Naive thymus-derived CD4-positive, alpha-beta T cell (primary cell): ENCODE data around the gene IGHMBP2. TPM values are rescaled to one million over a fixed set of nuclear protein-coding genes. Genes with fewer than 3 reads are reported as not detected.

Experiments used
- ATAC-seq: fragments of 150-1000 bp; cut with Tn5 transposase; 2 replicates; pipeline ENCODE4 v1.10.0; 2021; ENCODE audit warnings: mild to moderate bottlenecking, moderate library complexity
- CTCF ChIA-PET: fragments of 350-600 bp; sonication (Branson Sonifier 250); formaldehyde crosslinking; loops from one replicate; lab custom pipeline; 2021; ENCODE audit warnings: antibody characterized with exemption; lab: Charles Lee
- POLR2A ChIA-PET: fragments of 350-600 bp; sonication (Branson Sonifier 250); formaldehyde crosslinking; loops from one replicate; lab custom pipeline; 2021; ENCODE audit warnings: antibody characterized with exemption, inconsistent platforms; lab: Charles Lee
- DNase-seq, 9 donors: peaks; one replicate each; pipeline versions ENCODE4 v3.0.0 to v3.0.0-alpha.2; 2020 to 2022; ENCODE audit warnings: mixed read lengths in 1 of 9
- H3K27ac ChIP-seq: one replicate; pipeline ENCODE4 v1.7.0; 2013; ENCODE audit warnings: mild to moderate bottlenecking, low read depth, low read length, moderate library complexity
- H3K27me3 ChIP-seq, 2 donors: one replicate each; pipeline ENCODE4 v1.7.0; 2013; ENCODE audit warnings: low read length in 2 of 2, mild to moderate bottlenecking in 2 of 2, moderate library complexity in 2 of 2; ENCODE audit not compliant: control insufficient read depth in 2 of 2, insufficient read depth in 2 of 2
- H3K36me3 ChIP-seq, 3 experiments: 1 replicate in 2 of 3; 2 replicates in 1 of 3; pipeline ENCODE4 v1.7.0; 2013; ENCODE audit warnings: low read length in 3 of 3, mild to moderate bottlenecking in 3 of 3, moderate library complexity in 1 of 3; ENCODE audit not compliant: insufficient read depth in 3 of 3, control insufficient read depth in 2 of 3
- H3K4me1 ChIP-seq, 2 donors: one replicate each; pipeline ENCODE4 v1.7.0; 2013; ENCODE audit warnings: low read length in 2 of 2, mild to moderate bottlenecking in 2 of 2, moderate library complexity in 1 of 2; ENCODE audit not compliant: control insufficient read depth in 2 of 2, insufficient read depth in 2 of 2
- H3K4me3 ChIP-seq: 2 replicates; pipeline ENCODE4 v1.7.0; 2013; ENCODE audit warnings: mild to moderate bottlenecking, low read length
- H3K9me3 ChIP-seq, 3 experiments: 1 replicate in 2 of 3; 2 replicates in 1 of 3; pipeline ENCODE4 v1.7.0; 2013; ENCODE audit warnings: low read length in 3 of 3; ENCODE audit not compliant: control insufficient read depth in 2 of 3
- H3K27ac Mint-ChIP-seq, 9 donors: one replicate each; pipeline ENCODE4 v1.8.0; 2020 to 2022; ENCODE audit warnings: mixed read lengths in 9 of 9, mild to moderate bottlenecking in 8 of 9, moderate library complexity in 5 of 9, inconsistent platforms in 2 of 9
- H3K27me3 Mint-ChIP-seq, 5 donors: one replicate each; pipeline ENCODE4 v1.8.0; 2021 to 2022; ENCODE audit warnings: mixed read lengths in 5 of 5, mild to moderate bottlenecking in 1 of 5
- H3K36me3 Mint-ChIP-seq, 5 donors: one replicate each; pipeline ENCODE4 v1.8.0; 2020 to 2022; ENCODE audit warnings: mixed read lengths in 5 of 5, mild to moderate bottlenecking in 3 of 5, inconsistent platforms in 1 of 5
- H3K4me1 Mint-ChIP-seq, 7 donors: one replicate each; pipeline ENCODE4 v1.8.0; 2020 to 2022; ENCODE audit warnings: mixed read lengths in 7 of 7, mild to moderate bottlenecking in 3 of 7, inconsistent platforms in 1 of 7
- H3K4me3 Mint-ChIP-seq, 10 donors: one replicate each; pipeline ENCODE4 v1.8.0; 2020 to 2022; ENCODE audit warnings: mild to moderate bottlenecking in 10 of 10, mixed read lengths in 10 of 10, moderate library complexity in 6 of 10, inconsistent platforms in 2 of 10
- H3K9me3 Mint-ChIP-seq, 11 donors: one replicate each; pipeline ENCODE4 v1.8.0; 2020 to 2022; ENCODE audit warnings: mixed read lengths in 11 of 11, mild to moderate bottlenecking in 4 of 11, inconsistent platforms in 1 of 11, moderate library complexity in 1 of 11
- intact Hi-C, 2 donors: fragments of 100-400 bp; cut with micrococcal nuclease; formaldehyde crosslinking; loops; one replicate each; pipeline ENCODE4 v1.15.1; 2023
- polyA plus RNA-seq, 2 donors: library from polyadenylated mRNA; unstranded; fragments of 300-500 nt; fragmentation: Illumina TruSeq; gene quantifications; one replicate each; pipeline ENCODE4 v1.2.3, GENCODE V29; 2021
- total RNA-seq, 6 experiments: library from RNA in 5 of 6; stranded (reverse) in 5 of 6; gene quantifications; 1 replicate in 5 of 6; 2 replicates in 1 of 6; pipeline ENCODE4 v1.2.3 and lab custom pipeline; 2021 to 2026

IGHMBP2 gene
- total and polyA plus RNA-seq, 7 experiments from 2014 or later = 4.4 to 41.4 (median 32.2) TPM

GRCh38 chr11:68962527-68963250 is 59.0 kb downstream of the IGHMBP2 start:
- no peak overlapping the region for H3K4me3 ChIP-seq
- H3K9me3 Mint-ChIP-seq = peaks cover 0 to 3% (median 0%) of the 10 kb centered on the region in 11 donors
- H3K27me3 ChIP-seq = no peaks in the 10 kb centered on the region
- peaks cover 0 to 31% (median 0%) of the 10 kb centered on the region in 5 donors for H3K36me3 Mint-ChIP-seq
- DNase-seq = peak in 7 of 9 donors; percentile 28 to 64 (median 46)
- peaks cover 0 to 2% (median 0%) of the 10 kb centered on the region in 5 donors for H3K27me3 Mint-ChIP-seq
- ChIA-PET POLR2A (no interaction called here), CTCF (no interaction called here)
- intact Hi-C loops = loop anchor here in 1 of 2 donors (5.0 kb wide), 1 partner anchor 60 kb away; the partner anchor contains the start of genes IGHMBP2 and MRPL21
- no peaks in the 10 kb centered on the region for H3K9me3 ChIP-seq
- peak overlapping the region; percentile 47 to 97 (median 90) for H3K27ac Mint-ChIP-seq
- H3K4me1 ChIP-seq = peaks cover 3 to 15% of the 10 kb centered on the region in 2 donors
- H3K4me1 Mint-ChIP-seq = peaks cover 0 to 39% (median 17%) of the 10 kb centered on the region in 7 donors
- peak; percentile 70 for ATAC-seq
- H3K36me3 ChIP-seq = no peaks in the 10 kb centered on the region
- peak overlapping the region; percentile 31 to 78 (median 64) for H3K4me3 Mint-ChIP-seq
- H3K27ac ChIP-seq = peak overlapping the region; percentile 42

DNA sequence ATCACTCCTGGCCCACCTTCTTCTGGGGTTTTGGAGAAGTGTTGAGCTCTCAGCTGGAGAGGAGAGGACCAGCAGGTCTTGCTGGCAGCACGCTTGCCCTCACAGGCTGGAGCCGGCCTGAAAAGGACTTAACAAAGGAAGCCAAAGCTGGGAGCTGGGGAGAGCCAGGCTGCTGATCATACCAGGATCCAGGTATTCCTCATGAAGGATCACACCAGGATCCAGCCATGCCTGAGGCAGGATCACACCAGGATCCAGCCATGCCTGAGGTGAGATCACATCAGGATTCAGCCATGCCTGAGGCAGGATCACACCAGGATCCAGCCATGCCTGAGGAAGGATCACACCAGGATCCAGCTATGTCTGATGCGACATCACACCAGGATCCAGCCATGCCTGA is 60.1 kb downstream of the IGHMBP2 start:
- no peak overlapping the region for H3K4me3 ChIP-seq
- ChIA-PET POLR2A (interaction anchor here (1.1 kb wide), 1 partner anchor 31 kb away, joined by 5 read pairs; no protein-coding TSS in a partner anchor), CTCF (no interaction called here)
- ATAC-seq = no peak
- H3K27me3 Mint-ChIP-seq = peaks cover 0 to 6% (median 2%) of the 10 kb centered on the region in 5 donors
- H3K9me3 Mint-ChIP-seq = peaks cover 0 to 3% (median 0%) of the 10 kb centered on the region in 11 donors
- H3K9me3 ChIP-seq = no peaks in the 10 kb centered on the region
- no peaks in the 10 kb centered on the region for H3K36me3 ChIP-seq
- H3K27me3 ChIP-seq = no peaks in the 10 kb centered on the region
- H3K27ac ChIP-seq = no peak overlapping the region
- H3K27ac Mint-ChIP-seq = peak overlapping the region in 7 of 9 donors; percentile 47 to 97 (median 72)
- peaks cover 0 to 31% (median 0%) of the 10 kb centered on the region in 5 donors for H3K36me3 Mint-ChIP-seq
- DNase-seq = no peak
- H3K4me3 Mint-ChIP-seq = peak overlapping the region in 2 of 10 donors; percentile 15 to 51
- peaks cover 1 to 39% (median 17%) of the 10 kb centered on the region in 7 donors for H3K4me1 Mint-ChIP-seq
- peaks cover 3 to 15% of the 10 kb centered on the region in 2 donors for H3K4me1 ChIP-seq
- intact Hi-C loops = loop anchor here in 1 of 2 donors (5.0 kb wide), 1 partner anchor 61 kb away; the partner anchor contains the start of genes IGHMBP2 and MRPL21

DNA sequence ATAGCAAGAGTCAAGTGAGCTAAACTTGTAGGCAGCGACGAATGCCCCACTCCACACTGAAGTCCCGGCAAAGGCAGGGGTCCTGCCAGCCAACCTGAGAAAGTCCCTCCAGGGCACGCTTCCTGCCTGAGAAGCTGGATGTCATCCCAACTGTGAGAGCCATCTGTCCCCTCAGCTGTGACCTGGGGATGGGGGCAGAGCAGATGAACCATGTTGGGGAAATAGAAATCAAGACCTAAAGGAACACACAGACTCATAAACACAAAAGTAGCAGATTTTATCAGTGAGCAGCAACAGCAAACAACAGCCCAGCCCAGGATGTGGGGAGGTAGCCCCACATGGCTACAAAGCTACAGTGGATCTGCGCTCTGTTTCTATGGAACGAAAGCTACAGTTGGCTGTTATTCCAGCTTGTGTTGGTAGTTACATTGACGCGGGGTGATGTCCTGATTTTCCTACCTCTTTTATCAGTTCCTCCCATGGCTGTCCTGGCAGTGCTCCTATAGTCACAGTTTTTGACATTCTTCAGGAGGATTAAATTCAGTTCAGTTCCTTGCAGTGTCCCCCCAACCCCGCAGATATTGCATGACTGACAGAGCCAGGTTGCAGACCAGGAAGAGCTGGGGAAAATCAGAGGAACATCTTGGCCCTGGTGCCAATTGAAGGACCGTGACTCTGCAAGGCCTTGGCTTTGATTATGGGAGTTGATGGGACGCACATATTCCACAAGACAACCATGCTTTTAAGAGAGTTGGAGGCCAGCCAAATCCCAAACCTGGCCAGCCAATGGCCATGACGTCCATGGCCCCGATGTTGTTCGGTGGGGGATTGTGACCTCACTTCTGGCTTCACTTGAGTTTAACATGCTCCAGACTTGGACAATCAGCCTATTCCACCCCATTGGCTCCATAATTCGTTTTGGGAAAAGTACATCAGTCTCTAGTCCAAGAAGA is 62.5 kb downstream of the IGHMBP2 start:
- peaks cover 0 to 31% (median 0%) of the 10 kb centered on the region in 5 donors for H3K36me3 Mint-ChIP-seq
- ChIA-PET CTCF (interaction anchor here (0.8 kb wide), 1 partner anchor 25 kb away, joined by 3 read pairs; no protein-coding TSS in a partner anchor), POLR2A (no interaction called here)
- ATAC-seq = no peak
- H3K9me3 Mint-ChIP-seq = peaks cover 0 to 3% (median 0%) of the 10 kb centered on the region in 11 donors
- peaks cover 0 to 6% (median 2%) of the 10 kb centered on the region in 5 donors for H3K27me3 Mint-ChIP-seq
- no peaks in the 10 kb centered on the region for H3K36me3 ChIP-seq
- peaks cover 1 to 39% (median 17%) of the 10 kb centered on the region in 7 donors for H3K4me1 Mint-ChIP-seq
- peaks cover 3 to 15% of the 10 kb centered on the region in 2 donors for H3K4me1 ChIP-seq
- no peaks in the 10 kb centered on the region for H3K9me3 ChIP-seq
- H3K27me3 ChIP-seq = no peaks in the 10 kb centered on the region
- peak overlapping the region in 7 of 9 donors; percentile 46 to 88 (median 71) for H3K27ac Mint-ChIP-seq
- DNase-seq = peak in 5 of 9 donors; percentile 10 to 45 (median 16)
- peak overlapping the region in 8 of 10 donors; percentile 24 to 67 (median 40) for H3K4me3 Mint-ChIP-seq
- H3K27ac ChIP-seq = no peak overlapping the region
- H3K4me3 ChIP-seq = no peak overlapping the region
- intact Hi-C loops = no loop called here

GRCh38 chr11:68966894-68967780 is 63.4 kb downstream of the IGHMBP2 start:
- Histone ChIP-seq H3K4me3 (no peak overlapping the region), H3K4me1 (peaks cover 3 to 15% of the 10 kb centered on the region in 2 donors), H3K9me3 (no peaks in the 10 kb centered on the region), H3K27me3 (no peaks in the 10 kb centered on the region), H3K36me3 (no peaks in the 10 kb centered on the region), H3K27ac (no peak overlapping the region)
- H3K36me3 Mint-ChIP-seq = peaks cover 0 to 29% (median 0%) of the 10 kb centered on the region in 5 donors
- intact Hi-C loops = no loop called here
- H3K27me3 Mint-ChIP-seq = peaks cover 0 to 10% (median 2%) of the 10 kb centered on the region in 5 donors
- POLR2A ChIA-PET = no interaction called here
- CTCF ChIA-PET = no interaction called here
- peaks cover 1 to 37% (median 17%) of the 10 kb centered on the region in 7 donors for H3K4me1 Mint-ChIP-seq
- H3K27ac Mint-ChIP-seq = peak overlapping the region in 3 of 9 donors; percentile 29 to 67 (median 53)
- peaks cover 0 to 3% (median 0%) of the 10 kb centered on the region in 11 donors for H3K9me3 Mint-ChIP-seq
- no peak for ATAC-seq
- H3K4me3 Mint-ChIP-seq = no peak overlapping the region
- DNase-seq = no peak

DNA sequence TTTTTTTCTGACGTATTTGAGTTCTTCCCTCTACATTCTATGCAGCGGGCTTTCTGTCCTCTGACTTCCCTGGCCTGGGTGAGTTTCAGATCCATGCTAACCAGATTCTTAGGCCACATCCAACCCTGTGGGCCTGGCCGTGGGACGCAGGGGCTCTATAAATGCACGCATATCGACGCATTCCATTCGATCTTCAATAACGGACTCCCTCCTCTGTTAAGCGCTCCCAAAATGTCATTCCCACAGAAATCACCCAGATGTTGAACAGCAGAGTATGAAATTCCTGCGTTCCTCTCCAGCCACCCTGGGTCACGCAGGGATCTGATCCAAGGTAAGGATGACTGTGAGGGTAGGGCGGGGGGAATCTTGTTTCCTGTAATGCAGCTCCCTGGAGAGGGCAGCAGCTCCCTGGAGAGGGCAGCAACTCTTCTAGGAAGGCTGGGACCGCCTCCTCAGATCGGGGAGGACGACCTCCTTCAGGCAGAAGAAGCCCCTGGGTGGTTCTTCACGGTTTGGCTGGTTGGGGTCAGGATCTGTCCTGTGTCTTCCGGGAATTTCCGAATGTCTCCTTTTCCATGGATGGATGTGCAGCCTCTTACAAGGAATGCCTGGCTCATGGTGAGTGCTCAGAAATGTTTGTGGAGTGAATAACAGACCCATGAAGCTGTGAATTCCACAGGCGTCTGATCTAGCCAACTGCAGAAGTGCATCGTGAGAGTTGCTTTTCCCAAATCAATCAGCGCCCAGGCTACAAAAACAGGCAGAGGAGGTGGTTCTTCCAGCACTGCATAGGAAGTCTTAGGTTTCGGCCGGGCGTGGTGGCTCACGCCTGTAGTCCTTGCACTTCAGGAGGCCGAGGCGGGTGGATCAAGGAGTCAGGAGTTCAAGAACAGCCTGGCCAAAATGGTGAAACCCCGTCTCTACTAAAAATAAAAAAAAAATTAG is 64.9 kb downstream of the IGHMBP2 start:
- no peaks in the 10 kb centered on the region for H3K27me3 ChIP-seq
- peaks cover 0 to 10% (median 2%) of the 10 kb centered on the region in 5 donors for H3K27me3 Mint-ChIP-seq
- peaks cover 1 to 27% (median 9%) of the 10 kb centered on the region in 7 donors for H3K4me1 Mint-ChIP-seq
- peaks cover 0 to 21% (median 0%) of the 10 kb centered on the region in 5 donors for H3K36me3 Mint-ChIP-seq
- H3K9me3 ChIP-seq = no peaks in the 10 kb centered on the region
- DNase-seq = no peak
- peaks cover 0 to 3% (median 0%) of the 10 kb centered on the region in 11 donors for H3K9me3 Mint-ChIP-seq
- no peak for ATAC-seq
- H3K27ac Mint-ChIP-seq = no peak overlapping the region
- intact Hi-C loops = no loop called here
- no peaks in the 10 kb centered on the region for H3K36me3 ChIP-seq
- no peak overlapping the region for H3K4me3 Mint-ChIP-seq
- H3K4me3 ChIP-seq = no peak overlapping the region
- H3K27ac ChIP-seq = no peak overlapping the region
- ChIA-PET POLR2A (no interaction called here), CTCF (no interaction called here)
- peaks cover 3 to 10% of the 10 kb centered on the region in 2 donors for H3K4me1 ChIP-seq
